HG03097 (cell line): Measurements from ENCODE around the gene MED16.
"Not testable (repeated sequence)": the region's sequence is repeated elsewhere in the genome, so short reads cannot be mapped to it uniquely, and the experiment has no call there.

Experiments used
- ATAC-seq: cut with Tn5 transposase; IDR thresholded peaks from one replicate; pipeline ENCODE4 v1.9.1; 2021; ENCODE audit not compliant: unreplicated experiment, low FRiP score

The MED16 gene

DNA sequence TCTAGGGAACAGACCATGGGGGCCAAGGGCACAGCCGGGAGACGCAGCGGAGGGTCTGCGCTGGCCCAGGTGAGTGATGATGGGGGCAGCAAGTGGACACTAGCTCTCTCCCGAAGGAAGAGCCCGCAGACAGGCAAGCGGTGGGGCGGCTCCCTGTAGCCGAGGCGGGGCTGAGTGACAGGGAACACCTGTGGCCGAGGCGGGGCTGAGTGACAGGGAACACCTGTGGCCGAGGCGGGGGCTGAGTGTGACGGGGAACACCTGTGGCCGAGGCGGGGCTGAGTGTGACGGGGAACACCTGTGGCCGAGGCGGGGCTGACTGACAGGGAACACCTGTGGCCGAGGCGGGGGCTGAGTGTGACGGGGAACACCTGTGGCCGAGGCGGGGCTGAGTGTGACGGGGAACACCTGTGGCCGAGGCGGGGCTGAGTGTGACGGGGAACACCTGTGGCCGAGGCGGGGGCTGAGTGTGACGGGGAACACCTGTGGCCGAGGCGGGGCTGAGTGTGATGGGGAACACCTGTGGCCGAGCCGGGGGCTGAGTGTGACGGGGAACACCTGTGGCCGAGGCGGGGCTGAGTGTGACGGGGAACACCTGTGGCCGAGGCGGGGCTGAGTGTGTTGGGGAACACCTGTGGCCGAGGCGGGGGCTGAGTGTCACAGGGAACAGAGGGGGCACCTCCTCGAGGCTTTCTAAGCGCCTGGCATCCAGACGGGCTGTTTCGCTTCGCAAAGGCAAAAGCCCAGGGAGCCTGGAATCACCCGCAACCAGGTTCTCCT is 1.4 kb downstream of the MED16 start:
- ATAC-seq = not testable (repeated sequence)

DNA sequence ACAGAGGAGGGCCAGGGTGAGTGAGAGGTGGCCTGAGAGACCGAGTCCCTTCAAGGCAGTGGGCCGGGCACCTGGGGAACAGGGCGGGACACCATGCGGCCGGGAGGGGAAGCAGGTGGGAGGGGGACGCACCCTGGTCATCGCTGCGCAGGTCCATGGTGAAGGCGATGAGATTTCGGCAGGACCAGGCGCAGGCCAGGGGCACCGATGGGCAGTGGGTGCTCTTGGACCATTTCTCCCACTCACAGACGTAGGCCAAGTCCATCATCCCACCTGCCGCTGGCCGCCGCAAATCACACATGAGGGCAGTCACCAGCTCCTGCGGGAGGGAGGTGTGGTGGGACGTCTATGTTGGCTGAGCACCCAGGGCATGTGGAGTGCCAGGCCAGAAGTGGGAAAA is 2.2 kb downstream of the MED16 start:
- ATAC-seq = no peak

- ATAC-seq = no peak
Observed at GRCh38 chr19:889662-890295, 3.2 kb downstream of the MED16 start.

DNA sequence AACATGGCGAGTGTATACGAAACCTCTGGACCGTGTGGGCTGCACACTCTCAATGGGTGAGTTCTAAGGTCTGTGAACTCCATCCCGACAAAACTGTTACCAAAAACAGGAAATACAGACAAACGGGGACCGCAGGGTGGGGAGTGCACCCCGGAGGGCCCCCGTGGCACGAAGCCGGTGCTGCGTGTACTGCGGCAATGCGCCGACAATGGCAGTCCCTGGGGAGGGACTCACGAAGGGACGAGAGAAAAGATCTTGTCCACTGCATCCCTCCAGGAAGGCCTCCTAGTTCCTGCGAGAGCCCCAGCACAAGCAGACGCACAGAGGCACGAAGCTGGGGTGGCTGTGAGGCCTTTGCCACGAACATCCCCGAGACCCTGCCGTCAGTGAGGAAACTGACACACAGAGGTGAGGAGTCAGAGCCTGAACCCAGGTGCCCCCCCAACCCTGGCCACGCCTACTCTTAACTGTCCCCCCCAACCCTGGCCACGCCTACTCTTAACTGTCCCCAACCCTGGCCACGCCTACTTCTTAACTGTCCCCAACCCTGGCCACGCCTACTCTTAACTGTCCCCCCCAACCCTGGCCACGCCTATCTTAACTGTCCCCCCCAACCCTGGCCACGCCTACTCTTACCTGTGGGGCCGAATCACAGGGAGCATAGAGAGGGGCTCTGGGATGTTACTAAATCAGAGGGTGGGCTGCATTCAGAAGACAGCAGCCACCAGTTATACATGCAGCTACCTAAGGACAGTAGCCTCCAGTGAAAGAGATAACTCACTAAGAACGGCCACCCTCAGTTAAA is 4.2 kb downstream of the MED16 start:
- ATAC-seq = no peak

GRCh38 chr19:887599-887998 is 5.4 kb downstream of the MED16 start:
- ATAC-seq = no peak

DNA sequence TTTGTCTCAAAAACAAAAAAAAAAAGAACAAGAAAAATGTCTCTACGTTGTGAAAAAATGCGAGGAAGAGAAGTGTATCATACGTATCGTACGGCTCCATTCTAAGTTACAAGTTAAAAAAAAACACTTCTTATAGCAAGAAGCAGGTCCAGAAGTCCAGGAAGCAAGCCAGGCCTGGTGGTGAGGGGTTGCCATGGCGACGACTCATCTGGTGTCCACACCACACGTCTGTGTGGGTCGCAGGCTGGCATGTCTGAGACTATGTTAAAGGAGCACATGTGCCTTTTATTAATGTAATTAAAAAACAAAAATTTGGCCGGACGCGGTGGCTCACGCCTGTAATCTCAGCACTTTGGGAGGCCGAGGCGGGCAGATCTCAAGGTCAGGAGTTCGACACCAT is 5.9 kb downstream of the MED16 start:
- ATAC-seq = no peak

DNA sequence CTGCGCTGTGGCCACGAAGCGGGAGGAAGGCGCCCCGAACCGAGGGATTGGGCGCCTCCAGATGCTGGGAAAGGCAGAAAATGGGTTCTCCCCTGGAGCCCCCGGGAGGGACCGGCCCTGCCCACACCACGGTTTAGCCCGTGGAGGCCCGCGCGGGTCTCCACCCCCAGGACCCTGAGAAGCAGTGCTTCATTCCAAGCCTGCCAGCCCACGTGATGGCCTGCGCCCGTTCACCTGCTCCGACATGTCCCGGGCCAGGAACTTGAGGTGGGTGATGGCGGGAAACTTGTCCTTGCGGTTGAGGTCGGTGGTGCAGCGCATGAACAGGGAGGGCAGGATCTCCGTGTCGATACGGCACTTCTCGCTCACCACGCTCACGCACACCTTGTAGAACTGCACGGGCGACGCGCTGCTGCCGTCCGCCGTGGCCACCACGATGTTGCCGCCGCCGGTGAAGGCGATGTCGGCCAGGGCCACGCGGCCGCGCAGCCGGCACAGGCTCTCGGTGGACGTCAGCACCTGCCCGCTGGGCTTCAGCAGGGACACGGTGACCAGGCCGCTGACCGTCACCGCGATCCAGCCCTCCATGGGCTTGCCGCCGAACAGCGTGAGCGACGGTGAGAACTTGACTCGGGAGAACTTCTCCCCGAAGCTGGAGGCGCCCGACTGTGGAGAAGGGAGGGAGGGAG is 7.3 kb downstream of the MED16 start:
- ATAC-seq = no peak

GRCh38 chr19:884420-885211 is 8.4 kb downstream of the MED16 start:
- no peak for ATAC-seq

- ATAC-seq = no peak
Observed at GRCh38 chr19:883661-884211, 9.3 kb downstream of the MED16 start.

DNA sequence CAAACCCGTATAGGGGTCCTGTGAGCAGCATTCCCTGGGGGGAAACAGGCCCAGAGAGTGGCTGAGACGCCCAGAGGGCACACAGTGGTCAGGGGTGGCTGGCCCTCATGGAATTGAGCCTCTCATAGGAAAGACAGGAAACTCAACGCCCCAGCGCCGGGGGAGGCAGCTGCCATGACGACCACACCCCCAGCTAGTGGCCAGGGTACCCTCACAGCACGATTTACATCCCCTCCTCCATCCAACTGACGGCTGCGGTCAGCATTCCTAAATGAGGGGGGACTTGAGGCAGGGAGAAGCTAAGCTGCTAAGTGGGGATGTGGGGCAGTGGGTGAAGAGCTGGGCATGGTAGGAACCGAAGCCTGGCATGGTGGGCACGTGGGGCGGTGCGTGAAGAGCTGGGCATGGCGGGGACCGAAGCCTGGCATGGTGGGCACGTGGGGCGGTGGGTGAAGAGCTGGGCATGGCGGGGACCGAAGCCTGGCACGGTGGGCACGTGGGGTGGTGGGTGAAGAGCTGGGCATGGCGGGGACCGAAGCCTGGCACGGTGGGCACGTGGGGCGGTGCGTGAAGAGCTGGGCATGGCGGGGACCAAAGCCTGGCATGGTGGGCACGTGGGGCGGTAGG is 10.0 kb downstream of the MED16 start:
- ATAC-seq = no peak

GRCh38 chr19:881385-882071 is 11.5 kb downstream of the MED16 start:
- no peak for ATAC-seq

- no peak for ATAC-seq
Observed at GRCh38 chr19:879711-880438, 13.1 kb downstream of the MED16 start.

- ATAC-seq = not testable (repeated sequence)
Observed at GRCh38 chr19:878751-879561, 14.0 kb downstream of the MED16 start.

DNA sequence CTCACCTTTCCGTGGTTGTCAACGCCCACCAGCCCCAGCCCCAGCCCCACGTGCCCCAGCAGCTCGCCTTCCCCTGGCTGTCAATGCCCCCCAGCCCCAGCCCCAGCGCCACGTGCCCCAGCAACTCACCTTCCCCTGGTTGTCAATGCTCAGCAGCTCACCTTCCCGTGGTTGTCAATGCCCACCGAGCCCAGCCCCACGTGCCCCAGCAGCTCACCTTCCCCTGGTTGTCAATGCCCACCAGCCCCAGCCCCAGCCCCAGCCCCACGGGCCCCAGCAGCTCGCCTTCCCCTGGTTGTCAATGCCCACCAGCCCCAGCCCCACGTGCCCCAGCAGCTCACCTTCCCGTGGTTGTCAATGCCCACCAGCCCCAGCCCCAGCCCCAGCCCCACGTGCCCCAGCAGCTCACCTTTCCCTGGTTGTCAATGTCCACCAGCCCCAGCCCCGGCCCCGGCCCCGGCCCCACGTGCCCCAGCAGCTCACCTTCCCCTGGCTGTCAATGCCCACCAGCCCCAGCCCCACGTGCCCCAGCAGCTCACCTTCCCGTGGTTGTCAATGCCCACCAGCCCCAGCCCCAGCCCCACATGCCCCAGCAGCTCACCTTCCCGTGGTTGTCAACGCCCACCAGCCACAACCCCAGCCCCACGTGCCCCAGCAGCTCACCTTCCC is 14.9 kb downstream of the MED16 start:
- ATAC-seq = not testable (repeated sequence)

GRCh38 chr19:876780-877314 is 16.1 kb downstream of the MED16 start:
- no peak for ATAC-seq

DNA sequence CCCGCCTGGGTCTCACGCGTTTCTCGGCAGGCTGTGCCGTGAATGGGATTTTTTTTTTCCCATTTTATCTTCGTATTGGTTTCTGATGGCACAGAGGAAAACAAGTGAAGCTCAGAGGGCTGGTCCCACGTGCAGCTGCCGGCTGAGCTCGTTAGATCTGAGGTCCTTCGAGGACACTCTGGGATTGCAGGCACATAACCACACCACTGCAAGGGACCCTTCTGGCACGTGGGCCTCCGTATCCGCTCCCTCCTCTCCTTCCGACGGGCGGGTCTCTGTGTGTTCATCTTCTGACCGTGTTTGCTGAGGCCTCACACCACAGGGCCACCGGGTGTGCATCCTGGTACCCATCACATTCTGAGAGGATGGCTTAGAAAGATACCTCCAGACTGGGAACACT is 16.9 kb downstream of the MED16 start:
- ATAC-seq = no peak
